GM12873 (cell line): ENCODE data around the gene POLG2.

Experiments
- CTCF ChIP-seq: IDR thresholded peaks from 2 replicates; pipeline ENCODE4 v1.5.1; 2012; ENCODE audit warnings: low read depth, mild to moderate bottlenecking, moderate library complexity, low read length, control low read depth; ENCODE audit not compliant: insufficient read depth; ENCODE audit errors: missing control alignments

POLG2 gene

GRCh38 chr17:64500862-64501765, 4.3 kb upstream of the POLG2 start:
- no peak for TF ChIP-seq CTCF

GRCh38 chr17:64500487-64500859, 3.6 kb upstream of the POLG2 start:
- no peak for TF ChIP-seq CTCF

- TF ChIP-seq CTCF, result no peak
Measured at GRCh38 chr17:64499805-64500486, 3.1 kb upstream of the POLG2 start.

- no peak for TF ChIP-seq CTCF
Measured at GRCh38 chr17:64498308-64499203, 1.7 kb upstream of the POLG2 start.

GRCh38 chr17:64497565-64498035, 746 bp upstream of the POLG2 start:
- no peak for TF ChIP-seq CTCF

GRCh38 chr17:64496348-64496785, 487 bp downstream of the POLG2 start:
- TF ChIP-seq CTCF, result no peak
